Naive thymus-derived CD4-positive, alpha-beta T cell (primary cell): ENCODE measurements around the gene SMG5. TPM values are rescaled to one million over a fixed set of nuclear protein-coding genes. Genes with fewer than 3 reads are reported as not detected.

ENCODE experiments used
- ATAC-seq: fragments of 150-1000 bp; cut with Tn5 transposase; 2 replicates; pipeline ENCODE4 v1.10.0; 2021; ENCODE audit warnings: mild to moderate bottlenecking, moderate library complexity
- CTCF ChIA-PET: fragments of 350-600 bp; sonication (Branson Sonifier 250); formaldehyde crosslinking; loops from one replicate; lab custom pipeline; 2021; ENCODE audit warnings: antibody characterized with exemption; lab: Charles Lee
- POLR2A ChIA-PET: fragments of 350-600 bp; sonication (Branson Sonifier 250); formaldehyde crosslinking; loops from one replicate; lab custom pipeline; 2021; ENCODE audit warnings: antibody characterized with exemption, inconsistent platforms; lab: Charles Lee
- DNase-seq, 9 donors: peaks; one replicate each; pipeline versions ENCODE4 v3.0.0 to v3.0.0-alpha.2; 2020 to 2022; ENCODE audit warnings: mixed read lengths in 1 of 9
- H3K27ac ChIP-seq: one replicate; pipeline ENCODE4 v1.7.0; 2013; ENCODE audit warnings: mild to moderate bottlenecking, low read depth, low read length, moderate library complexity
- H3K27me3 ChIP-seq, 2 donors: one replicate each; pipeline ENCODE4 v1.7.0; 2013; ENCODE audit warnings: low read length in 2 of 2, mild to moderate bottlenecking in 2 of 2, moderate library complexity in 2 of 2; ENCODE audit not compliant: control insufficient read depth in 2 of 2, insufficient read depth in 2 of 2
- H3K36me3 ChIP-seq, 3 experiments: 1 replicate in 2 of 3; 2 replicates in 1 of 3; pipeline ENCODE4 v1.7.0; 2013; ENCODE audit warnings: low read length in 3 of 3, mild to moderate bottlenecking in 3 of 3, moderate library complexity in 1 of 3; ENCODE audit not compliant: insufficient read depth in 3 of 3, control insufficient read depth in 2 of 3
- H3K4me1 ChIP-seq, 2 donors: one replicate each; pipeline ENCODE4 v1.7.0; 2013; ENCODE audit warnings: low read length in 2 of 2, mild to moderate bottlenecking in 2 of 2, moderate library complexity in 1 of 2; ENCODE audit not compliant: control insufficient read depth in 2 of 2, insufficient read depth in 2 of 2
- H3K4me3 ChIP-seq: 2 replicates; pipeline ENCODE4 v1.7.0; 2013; ENCODE audit warnings: mild to moderate bottlenecking, low read length
- H3K9me3 ChIP-seq, 3 experiments: 1 replicate in 2 of 3; 2 replicates in 1 of 3; pipeline ENCODE4 v1.7.0; 2013; ENCODE audit warnings: low read length in 3 of 3; ENCODE audit not compliant: control insufficient read depth in 2 of 3
- H3K27ac Mint-ChIP-seq, 9 donors: one replicate each; pipeline ENCODE4 v1.8.0; 2020 to 2022; ENCODE audit warnings: mixed read lengths in 9 of 9, mild to moderate bottlenecking in 8 of 9, moderate library complexity in 5 of 9, inconsistent platforms in 2 of 9
- H3K27me3 Mint-ChIP-seq, 5 donors: one replicate each; pipeline ENCODE4 v1.8.0; 2021 to 2022; ENCODE audit warnings: mixed read lengths in 5 of 5, mild to moderate bottlenecking in 1 of 5
- H3K36me3 Mint-ChIP-seq, 5 donors: one replicate each; pipeline ENCODE4 v1.8.0; 2020 to 2022; ENCODE audit warnings: mixed read lengths in 5 of 5, mild to moderate bottlenecking in 3 of 5, inconsistent platforms in 1 of 5
- H3K4me1 Mint-ChIP-seq, 7 donors: one replicate each; pipeline ENCODE4 v1.8.0; 2020 to 2022; ENCODE audit warnings: mixed read lengths in 7 of 7, mild to moderate bottlenecking in 3 of 7, inconsistent platforms in 1 of 7
- H3K4me3 Mint-ChIP-seq, 10 donors: one replicate each; pipeline ENCODE4 v1.8.0; 2020 to 2022; ENCODE audit warnings: mild to moderate bottlenecking in 10 of 10, mixed read lengths in 10 of 10, moderate library complexity in 6 of 10, inconsistent platforms in 2 of 10
- H3K9me3 Mint-ChIP-seq, 11 donors: one replicate each; pipeline ENCODE4 v1.8.0; 2020 to 2022; ENCODE audit warnings: mixed read lengths in 11 of 11, mild to moderate bottlenecking in 4 of 11, inconsistent platforms in 1 of 11, moderate library complexity in 1 of 11
- intact Hi-C, 2 donors: fragments of 100-400 bp; cut with micrococcal nuclease; formaldehyde crosslinking; loops; one replicate each; pipeline ENCODE4 v1.15.1; 2023
- polyA plus RNA-seq, 2 donors: library from polyadenylated mRNA; unstranded; fragments of 300-500 nt; fragmentation: Illumina TruSeq; gene quantifications; one replicate each; pipeline ENCODE4 v1.2.3, GENCODE V29; 2021
- total RNA-seq, 6 experiments: library from RNA in 5 of 6; stranded (reverse) in 5 of 6; gene quantifications; 1 replicate in 5 of 6; 2 replicates in 1 of 6; pipeline ENCODE4 v1.2.3 and lab custom pipeline; 2021 to 2026

SMG5 gene
- total and polyA plus RNA-seq, 7 experiments from 2014 or later, result 14.4 to 74.0 (median 65.7) TPM

GRCh38 chr1:156293895-156294294, 11.3 kb upstream of the SMG5 start:
- Histone ChIP-seq H3K36me3 (peaks cover 0 to 27% (median 0%) of the 10 kb centered on the region in 3 experiments), H3K4me3 (no peak overlapping the region), H3K27ac (no peak overlapping the region), H3K9me3 (no peaks in the 10 kb centered on the region), H3K4me1 (peaks cover 9 to 13% of the 10 kb centered on the region in 2 donors), H3K27me3 (no peaks in the 10 kb centered on the region)
- intact Hi-C loops, result no loop called here
- Mint-ChIP-seq H3K9me3 (no peaks in the 10 kb centered on the region), H3K4me3 (peak overlapping the region in 6 of 10 donors; percentile 25 to 91 (median 74)), H3K27me3 (no peaks in the 10 kb centered on the region), H3K36me3 (peaks cover 0 to 7% (median 3%) of the 10 kb centered on the region in 5 donors), H3K27ac (peak overlapping the region in 1 of 9 donors; percentile 43), H3K4me1 (peaks cover 7 to 34% (median 24%) of the 10 kb centered on the region in 7 donors)
- DNase-seq, result no peak
- no peak for ATAC-seq
- ChIA-PET POLR2A (interaction anchor here (0.7 to 3.2 kb wide), 2 partner anchors 11 to 32 kb away, joined by 3 to 26 read pairs; partner anchors contain the start of genes SMG5 and TMEM79), CTCF (interaction anchor here (0.7 to 1.4 kb wide), 2 partner anchors 13 kb away, joined by 3 read pairs; no protein-coding TSS in a partner anchor)

GRCh38 chr1:156293098-156293434, 10.4 kb upstream of the SMG5 start:
- H3K27me3 ChIP-seq, result no peaks in the 10 kb centered on the region
- Mint-ChIP-seq H3K4me1 (peaks cover 7 to 34% (median 24%) of the 10 kb centered on the region in 7 donors), H3K4me3 (peak overlapping the region in 4 of 10 donors; percentile 29 to 45 (median 37)), H3K36me3 (peaks cover 0 to 9% (median 3%) of the 10 kb centered on the region in 5 donors), H3K27me3 (no peaks in the 10 kb centered on the region), H3K27ac (peak overlapping the region in 4 of 9 donors; percentile 19 to 62 (median 48)), H3K9me3 (no peaks in the 10 kb centered on the region)
- H3K27ac ChIP-seq, result no peak overlapping the region
- H3K36me3 ChIP-seq, result peaks cover 0 to 30% (median 0%) of the 10 kb centered on the region in 3 experiments
- ChIA-PET POLR2A (interaction anchor here (3.2 kb wide), 1 partner anchor 10 kb away, joined by 26 read pairs; the partner anchor contains the start of genes SMG5 and TMEM79), CTCF (no interaction called here)
- intact Hi-C loops, result no loop called here
- ATAC-seq, result no peak
- no peak overlapping the region for H3K4me3 ChIP-seq
- H3K9me3 ChIP-seq, result no peaks in the 10 kb centered on the region
- H3K4me1 ChIP-seq, result peaks cover 9 to 13% of the 10 kb centered on the region in 2 donors
- no peak for DNase-seq

GRCh38 chr1:156291226-156292061, 8.8 kb upstream of the SMG5 start:
- Mint-ChIP-seq H3K4me3 (peak overlapping the region in 5 of 10 donors; percentile 10 to 68 (median 29)), H3K4me1 (peaks cover 7 to 34% (median 24%) of the 10 kb centered on the region in 7 donors), H3K27me3 (no peaks in the 10 kb centered on the region), H3K27ac (peak overlapping the region in 3 of 9 donors; percentile 28 to 69 (median 59)), H3K36me3 (peaks cover 0 to 10% (median 3%) of the 10 kb centered on the region in 5 donors), H3K9me3 (no peaks in the 10 kb centered on the region)
- ATAC-seq (peak; percentile 79), DNase-seq (peak in 1 of 9 donors; percentile 29)
- Histone ChIP-seq H3K9me3 (no peaks in the 10 kb centered on the region), H3K4me3 (no peak overlapping the region), H3K27ac (no peak overlapping the region), H3K27me3 (no peaks in the 10 kb centered on the region), H3K36me3 (peaks cover 0 to 30% (median 0%) of the 10 kb centered on the region in 3 experiments), H3K4me1 (peaks cover 9 to 13% of the 10 kb centered on the region in 2 donors)
- POLR2A ChIA-PET, result interaction anchor here (1.2 kb wide), 1 partner anchor 8 kb away, joined by 3 read pairs; the partner anchor contains the start of gene TMEM79
- CTCF ChIA-PET, result no interaction called here
- intact Hi-C loops, result no loop called here

GRCh38 chr1:156289857-156290256, 7.2 kb upstream of the SMG5 start:
- Histone ChIP-seq H3K27me3 (no peaks in the 10 kb centered on the region), H3K36me3 (peaks cover 0 to 31% (median 0%) of the 10 kb centered on the region in 3 experiments), H3K27ac (no peak overlapping the region), H3K9me3 (no peaks in the 10 kb centered on the region), H3K4me3 (no peak overlapping the region), H3K4me1 (peaks cover 4 to 5% of the 10 kb centered on the region in 2 donors)
- Mint-ChIP-seq H3K36me3 (peaks cover 0 to 12% (median 3%) of the 10 kb centered on the region in 5 donors), H3K4me1 (peaks cover 4 to 26% (median 14%) of the 10 kb centered on the region in 7 donors), H3K27ac (peak overlapping the region in 4 of 9 donors; percentile 12 to 38 (median 16)), H3K9me3 (no peaks in the 10 kb centered on the region), H3K27me3 (no peaks in the 10 kb centered on the region), H3K4me3 (no peak overlapping the region)
- DNase-seq (no peak), ATAC-seq (no peak)
- ChIA-PET POLR2A (no interaction called here), CTCF (no interaction called here)
- intact Hi-C loops, result no loop called here

GRCh38 chr1:156286061-156286460, 3.4 kb upstream of the SMG5 start:
- Histone ChIP-seq H3K36me3 (peaks cover 0 to 11% (median 0%) of the 10 kb centered on the region in 3 experiments), H3K27me3 (no peaks in the 10 kb centered on the region), H3K27ac (no peak overlapping the region), H3K4me1 (peaks cover 15 to 17% of the 10 kb centered on the region in 2 donors), H3K4me3 (no peak overlapping the region), H3K9me3 (no peaks in the 10 kb centered on the region)
- intact Hi-C loops, result no loop called here
- no peak for DNase-seq
- Mint-ChIP-seq H3K27ac (no peak overlapping the region), H3K4me3 (peak overlapping the region in 1 of 10 donors; percentile 38), H3K9me3 (no peaks in the 10 kb centered on the region), H3K27me3 (peaks cover 0 to 3% (median 0%) of the 10 kb centered on the region in 5 donors), H3K4me1 (peaks cover 15 to 39% (median 30%) of the 10 kb centered on the region in 7 donors), H3K36me3 (peaks cover 0 to 15% (median 2%) of the 10 kb centered on the region in 5 donors)
- ChIA-PET CTCF (no interaction called here), POLR2A (no interaction called here)
- no peak for ATAC-seq

- CTCF ChIA-PET, result no interaction called here
- intact Hi-C loops, result no loop called here
These were observed 2.8 kb upstream of the SMG5 start for GRCh38 chr1:156285437-156285836.

More at GRCh38 chr1:156285437-156285836, 2.8 kb upstream of the SMG5 start:
- H3K36me3 ChIP-seq, result peaks cover 0 to 11% (median 0%) of the 10 kb centered on the region in 3 experiments
- H3K4me1 ChIP-seq, result peaks cover 15 to 22% of the 10 kb centered on the region in 2 donors
- Mint-ChIP-seq H3K36me3 (peaks cover 0 to 15% (median 2%) of the 10 kb centered on the region in 5 donors), H3K9me3 (no peaks in the 10 kb centered on the region), H3K4me3 (no peak overlapping the region), H3K27me3 (peaks cover 0 to 3% (median 0%) of the 10 kb centered on the region in 5 donors), H3K4me1 (peaks cover 22 to 45% (median 32%) of the 10 kb centered on the region in 7 donors), H3K27ac (peak overlapping the region in 1 of 9 donors; percentile 42)
- no peak for ATAC-seq
- no peaks in the 10 kb centered on the region for H3K9me3 ChIP-seq
- DNase-seq, result no peak
- no peaks in the 10 kb centered on the region for H3K27me3 ChIP-seq
- no peak overlapping the region for H3K4me3 ChIP-seq
- POLR2A ChIA-PET, result interaction anchor here (0.6 kb wide), 1 partner anchor 12 kb away, joined by 3 read pairs; no protein-coding TSS in a partner anchor
- H3K27ac ChIP-seq, result no peak overlapping the region
